K562 (cell line): Measurements from ENCODE around the gene PLK1. TPM values are rescaled to one million over a fixed set of nuclear protein-coding genes. Genes with fewer than 3 reads are reported as not detected.

Experiments used
- ATAC-seq: fragments of 200-7000 bp; cut with Tn5 transposase; 3 replicates; pipeline ENCODE4 v1.9.1; 2020; ENCODE audit warnings: moderate library complexity
- BruUV-seq: library from RNA; stranded (reverse); fragments of 400-500 nt; replicated peaks from 2 replicates; lab custom pipeline; 2021; lab: Mats Ljungman, UMichigan
- CTCF ChIA-PET: fragments of 300-600 bp; formaldehyde crosslinking; extraction: SDS; loops from one replicate; lab custom pipeline; 2021; ENCODE audit warnings: low intra/inter-chr PET ratio; lab: Yijun Ruan, JAX
- POLR2A ChIA-PET: fragments of 300-600, 350-650 bp; sonication (Branson Sonifier 250); formaldehyde crosslinking; extraction: SDS; loops from one replicate; lab custom pipeline; 2021; ENCODE audit warnings: antibody characterized with exemption, inconsistent platforms; lab: Yijun Ruan, JAX
- DNase-seq, 4 experiments: peaks; one replicate each; pipeline versions ENCODE4 v3.0.0 to v3.0.0-alpha.2; 2011 to 2018; ENCODE audit warnings: low spot score in 3 of 4, mixed read lengths in 3 of 4; ENCODE audit errors: extremely low read depth in 1 of 4
- FAIRE-seq: peaks from 2 replicates; lab custom pipeline; 2011; peaks lifted over from hg19 to GRCh38; lab: Jason Lieb, UNC
- H2AFZ ChIP-seq: 2 replicates; pipeline ENCODE4 v1.6.0; 2011; ENCODE audit warnings: low read depth, low read length, control low read depth, inconsistent platforms
- H3K27ac ChIP-seq: fragments of 200-600 bp; 3 replicates; pipeline ENCODE4 v1.8.0; 2011; ENCODE audit warnings: low read depth, mild to moderate bottlenecking, control low read depth, inconsistent platforms, low read length, moderate library complexity, mixed read lengths; ENCODE audit errors: extremely low read depth
- H3K27me3 ChIP-seq, 2 experiments: fragments of 300-600 bp in 1 of 2; 2 replicates in 1 of 2; 3 replicates in 1 of 2; pipeline versions ENCODE4 v1.6.0 to v1.8.0; 2011; ENCODE audit warnings: inconsistent platforms in 2 of 2, low read length in 2 of 2, mild to moderate bottlenecking in 1 of 2, mixed read lengths in 1 of 2, moderate library complexity in 1 of 2; ENCODE audit not compliant: control insufficient read depth in 2 of 2, insufficient read depth in 2 of 2
- H3K36me3 ChIP-seq: fragments of 300-600 bp; 3 replicates; pipeline ENCODE4 v1.8.0; 2011; ENCODE audit warnings: mild to moderate bottlenecking, low read length, inconsistent platforms; ENCODE audit not compliant: control insufficient read depth, insufficient read depth
- H3K4me1 ChIP-seq, 2 experiments: fragments of 200-600 bp in 1 of 2; replicated peaks in 1 of 2; 2 replicates in 1 of 2; 3 replicates in 1 of 2; pipeline versions ENCODE4 v1.5.1 to v1.8.0; 2011; ENCODE audit warnings: inconsistent platforms in 2 of 2, low read length in 2 of 2, mild to moderate bottlenecking in 1 of 2, mixed read lengths in 1 of 2, moderate library complexity in 1 of 2; ENCODE audit not compliant: control insufficient read depth in 2 of 2, insufficient read depth in 2 of 2
- H3K4me2 ChIP-seq: 2 replicates; pipeline ENCODE4 v1.6.1; 2011; ENCODE audit warnings: low read length, control low read depth, inconsistent platforms, mixed read lengths; ENCODE audit not compliant: insufficient read depth
- H3K4me3 ChIP-seq: fragments of 200-600 bp; sonication (generic), shearing (Covaris generic); 2 replicates; pipeline ENCODE4 v1.5.1; 2016; ENCODE audit warnings: control low read depth, inconsistent platforms
- H3K79me2 ChIP-seq: fragments of 200-600 bp; 3 replicates; pipeline ENCODE4 v1.8.0; 2011; ENCODE audit warnings: low read length, inconsistent platforms; ENCODE audit not compliant: control insufficient read depth, insufficient read depth
- H3K9ac ChIP-seq, 2 experiments: 2 replicates each; pipeline versions ENCODE4 v1.6.0 to v1.6.1; 2011; ENCODE audit warnings: low read depth in 2 of 2, low read length in 2 of 2, control low read depth in 1 of 2, inconsistent platforms in 1 of 2, mild to moderate bottlenecking in 1 of 2, mixed read lengths in 1 of 2; ENCODE audit not compliant: insufficient read depth in 1 of 2
- H3K9me1 ChIP-seq: one replicate; pipeline ENCODE4 v1.6.0; 2011; ENCODE audit warnings: inconsistent platforms, mild to moderate bottlenecking, low read length, moderate library complexity; ENCODE audit not compliant: control insufficient read depth, insufficient read depth
- H3K9me3 ChIP-seq: replicated peaks from 2 replicates; pipeline ENCODE4 v1.5.1; 2011; ENCODE audit warnings: low read depth, low read length, inconsistent platforms; ENCODE audit not compliant: control insufficient read depth, insufficient read depth
- H4K20me1 ChIP-seq: replicated peaks from 2 replicates; pipeline ENCODE4 v1.6.1; 2011; ENCODE audit warnings: low read length, inconsistent platforms, mixed read lengths; ENCODE audit not compliant: control insufficient read depth, insufficient read depth
- NCOA2 ChIP-seq, 2 experiments: fragments of 450-650 bp; IDR thresholded peaks; 2 replicates each; pipeline ENCODE4 v1.6.1; 2018; ENCODE audit warnings: mild to moderate bottlenecking in 2 of 2, moderate library complexity in 1 of 2; ENCODE audit not compliant: partially characterized antibody in 2 of 2
- SIN3B ChIP-seq: fragments of 450-650 bp; IDR thresholded peaks from 2 replicates; pipeline ENCODE4 v1.6.1; 2017; ENCODE audit warnings: low read depth, mild to moderate bottlenecking, moderate library complexity
- ZNF23 ChIP-seq: fragments of 250-450 bp; sonication (Bioruptor Pico); IDR thresholded peaks from 2 replicates; pipeline ENCODE4 v1.4.0; 2020; ENCODE audit warnings: mild to moderate bottlenecking
- ZNF407 ChIP-seq: fragments of 450-650 bp; IDR thresholded peaks from 2 replicates; pipeline ENCODE4 v1.6.1; 2016; ENCODE audit warnings: low read depth
- WGBS: fragments of 100-300 bp; shearing (Covaris generic); methylation state at CpG from one replicate; pipeline ENCODE4 v1.1.6; 2016; ENCODE audit warnings: low coverage, mixed read lengths; ENCODE audit not compliant: insufficient coverage; ENCODE audit errors: missing lambda C conversion rate; 5-methylcytosine and 5-hydroxymethylcytosine counted together
- in situ Hi-C: fragments of 300-500 bp; cut with MboI; formaldehyde crosslinking; loops from 4 replicates; pipeline ENCODE4 v1.15.0; 2018; ENCODE audit warnings: inconsistent platforms, mixed read lengths
- intact Hi-C: fragments of 100-400 bp; cut with micrococcal nuclease; formaldehyde crosslinking; loops from 2 replicates; pipeline ENCODE4 v1.14.2; 2022
- polyA plus RNA-seq, 8 experiments: library from polyadenylated mRNA; depleted of rRNA in 4 of 8; stranded (reverse) in 5 of 8; unstranded in 3 of 8; fragments of >200 nt; fragmentation: Nextera tagmentation in 2 of 8; fragmentation: Illumina TruSeq in 1 of 8; extraction: Ambion mirVana in 2 of 8; extraction: Trizol in 1 of 8; gene quantifications; 2 replicates each; pipeline versions ENCODE4 v1.2.1 to v1.2.3, GENCODE V29; 2011 to 2014; ENCODE audit warnings: inconsistent platforms in 1 of 8, missing spikeins in 1 of 8
- total RNA-seq, 7 experiments: library from RNA; depleted of rRNA in 6 of 7; stranded (reverse); fragments of >200 nt in 6 of 7; fragmentation: Illumina TruSeq in 2 of 7; extraction: Trizol in 2 of 7; gene quantifications; 2 replicates each; pipeline versions ENCODE4 v1.2.1 to v1.2.3, GENCODE V29; 2011 to 2021; ENCODE audit warnings: low replicate concordance in 1 of 7
- TF ChIP-seq, protein P1 (sequence below): fragments of 250-450 bp; sonication (Bioruptor Pico); IDR thresholded peaks from 2 replicates; pipeline ENCODE4 v1.9.0; 2021; ENCODE audit warnings: mild to moderate bottlenecking

PLK1 gene
- total and polyA plus RNA-seq, 9 of the 15 experiments (the other 6 are each of a cell fraction or from before 2014, with no cell fraction given): 13.6 to 212 (median 45.5) TPM

DNA sequence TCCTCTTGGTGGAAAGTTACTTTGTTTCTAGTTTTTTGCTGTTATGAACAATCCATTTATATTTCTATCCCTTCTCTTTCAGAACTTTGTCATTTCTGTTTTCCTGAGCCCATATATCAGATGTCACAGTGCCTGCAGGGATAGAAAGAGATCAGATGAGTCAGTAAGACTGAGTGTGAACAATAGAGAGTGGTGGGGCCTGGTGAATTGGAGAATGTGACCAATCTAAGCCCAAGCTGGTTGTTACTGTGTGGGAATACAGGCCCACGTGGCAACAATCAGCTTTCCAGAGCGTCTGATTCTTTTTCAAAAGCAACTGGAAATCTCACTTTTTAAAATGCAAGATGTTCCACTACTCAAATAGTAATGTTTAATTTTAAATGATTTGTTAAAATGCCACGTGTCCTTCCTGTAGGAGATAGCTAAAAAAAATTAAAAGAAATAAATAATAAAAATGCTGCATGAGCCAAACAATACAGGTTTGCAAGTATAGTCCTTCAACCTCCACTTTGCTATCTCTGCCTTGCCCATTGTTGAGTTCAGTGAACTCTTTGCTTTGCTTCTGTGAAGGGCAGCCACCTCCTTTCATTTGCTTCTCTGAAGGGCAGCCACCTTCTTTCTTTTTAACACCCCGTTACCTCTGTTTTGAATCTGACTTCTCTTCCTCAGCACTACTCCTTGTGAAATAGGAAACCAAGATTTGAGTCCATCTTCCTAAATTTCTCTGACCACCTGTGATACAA, 27.8 kb upstream of the PLK1 start:
- no peak overlapping the region for H3K4me2 ChIP-seq
- H3K27me3 ChIP-seq: no peaks in the 10 kb centered on the region
- H2AFZ ChIP-seq: no peak overlapping the region
- H3K4me3 ChIP-seq: no peak overlapping the region
- no peaks in the 10 kb centered on the region for H4K20me1 ChIP-seq
- FAIRE-seq: no peak
- H3K4me1 ChIP-seq: no peaks in the 10 kb centered on the region; a peak in 1 of 5 replicates
- DNase-seq: no peak
- H3K79me2 ChIP-seq: peaks cover 74% of the 10 kb centered on the region
- H3K9ac ChIP-seq: no peak overlapping the region
- WGBS: 87% methylated on average over 4 of the region's 4 CpGs
- ChIA-PET POLR2A (interaction anchor here (0.8 to 1.4 kb wide), 4 partner anchors 10 to 407 kb away, joined by 3 to 4 read pairs (median 4); partner anchors contain the start of genes DCTN5 and PALB2), CTCF (interaction anchor here (0.6 kb wide), 1 partner anchor 73 kb away, joined by 3 read pairs; no protein-coding TSS in a partner anchor)
- H3K27ac ChIP-seq: no peak overlapping the region
- no peaks in the 10 kb centered on the region for H3K9me1 ChIP-seq
- in situ Hi-C loops (no loop called here), intact Hi-C loops (no loop called here)
- peaks cover 73% of the 10 kb centered on the region for H3K36me3 ChIP-seq
- no TSS peak for BruUV-seq
- no peak for ATAC-seq
- TF ChIP-seq SIN3B: no peak
- TF ChIP-seq ZNF407: no peak
- no peak for TF ChIP-seq ZNF23
- TF ChIP-seq, protein P1, sequence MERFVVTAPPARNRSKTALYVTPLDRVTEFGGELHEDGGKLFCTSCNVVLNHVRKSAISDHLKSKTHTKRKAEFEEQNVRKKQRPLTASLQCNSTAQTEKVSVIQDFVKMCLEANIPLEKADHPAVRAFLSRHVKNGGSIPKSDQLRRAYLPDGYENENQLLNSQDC: no peak
- no peak for TF ChIP-seq NCOA2 (IDR thresholded peaks at IDR 0.05; ENCODE audit: partially characterized antibody in 2 of 2)
- H3K9me3 ChIP-seq: no peaks in the 10 kb centered on the region
